RPMI8226 (cell line): ENCODE results near the gene MACROD2.

ENCODE experiments used
- DNase-seq: peaks from one replicate; pipeline ENCODE4 v3.0.0-alpha.2; 2015

The MACROD2 gene

GRCh38 chr20:15918631-15919030 is 1923.3 kb downstream of the MACROD2 start:
- DNase-seq, result no peak

- DNase-seq, result no peak
These were observed 1923.8 kb downstream of the MACROD2 start for GRCh38 chr20:15919118-15919517.

- DNase-seq, result no peak
These were observed 1926.6 kb downstream of the MACROD2 start for GRCh38 chr20:15921930-15922329.

GRCh38 chr20:15922556-15922955 is 1927.2 kb downstream of the MACROD2 start:
- no peak for DNase-seq

GRCh38 chr20:15923030-15923776 is 1927.9 kb downstream of the MACROD2 start:
- no peak for DNase-seq

GRCh38 chr20:15924556-15924955 is 1929.2 kb downstream of the MACROD2 start:
- DNase-seq, result no peak

GRCh38 chr20:15925376-15925775 is 1930.1 kb downstream of the MACROD2 start:
- no peak for DNase-seq

- no peak for DNase-seq
These were observed 1932.8 kb downstream of the MACROD2 start for GRCh38 chr20:15927893-15928650.

- no peak for DNase-seq
These were observed 1933.6 kb downstream of the MACROD2 start for GRCh38 chr20:15928946-15929345.

GRCh38 chr20:15930311-15931305 is 1935.3 kb downstream of the MACROD2 start:
- no peak for DNase-seq

- no peak for DNase-seq
These were observed 1936.6 kb downstream of the MACROD2 start for GRCh38 chr20:15931897-15932296.

GRCh38 chr20:15937179-15937578 is 1941.9 kb downstream of the MACROD2 start:
- no peak for DNase-seq

- DNase-seq, result no peak
These were observed 1943.5 kb downstream of the MACROD2 start for GRCh38 chr20:15938847-15939246.

- no peak for DNase-seq
These were observed 1944.8 kb downstream of the MACROD2 start for GRCh38 chr20:15940127-15940526.

- DNase-seq, result no peak
These were observed 1946.8 kb downstream of the MACROD2 start for GRCh38 chr20:15942130-15942529.

- DNase-seq, result no peak
These were observed 1950.0 kb downstream of the MACROD2 start for GRCh38 chr20:15945289-15945688.

GRCh38 chr20:15949391-15949790 is 1954.1 kb downstream of the MACROD2 start:
- no peak for DNase-seq

- no peak for DNase-seq
These were observed 1956.3 kb downstream of the MACROD2 start for GRCh38 chr20:15951658-15952057.

- DNase-seq, result no peak
These were observed 1962.8 kb downstream of the MACROD2 start for GRCh38 chr20:15958142-15958541.

GRCh38 chr20:15965165-15965564 is 1969.8 kb downstream of the MACROD2 start:
- no peak for DNase-seq

GRCh38 chr20:15967334-15967733 is 1972.0 kb downstream of the MACROD2 start:
- DNase-seq, result no peak

- no peak for DNase-seq
These were observed 1980.9 kb downstream of the MACROD2 start for GRCh38 chr20:15976047-15976736.
